ENCODE data around the gene CUX1.

CUX1 gene

GRCh38 chr7:101817471-101818286 lies at the start of gene CUX1:
TSS of gene CUX1 (plus strand) at chr7:101817626. CDS start at chr7:101817640, 14 bp downstream.
- peak within 1 kb of the TSS; percentile 84 for H3K4me3 Mint-ChIP-seq
- H3K27me3 Mint-ChIP-seq (ENCODE audit: low read depth, poor library complexity), result peaks cover 4% of the 10 kb centered on the region
- H3K27ac Mint-ChIP-seq, result no peak within 1 kb of the TSS
- H3K9me3 Mint-ChIP-seq, result no peaks in the 10 kb centered on the region
- peaks cover 6% of the 10 kb centered on the region for H3K36me3 Mint-ChIP-seq (ENCODE audit: low read depth)
- H3K4me1 Mint-ChIP-seq, result peaks cover 63% of the 10 kb centered on the region
- TF ChIP-seq, protein P1, sequence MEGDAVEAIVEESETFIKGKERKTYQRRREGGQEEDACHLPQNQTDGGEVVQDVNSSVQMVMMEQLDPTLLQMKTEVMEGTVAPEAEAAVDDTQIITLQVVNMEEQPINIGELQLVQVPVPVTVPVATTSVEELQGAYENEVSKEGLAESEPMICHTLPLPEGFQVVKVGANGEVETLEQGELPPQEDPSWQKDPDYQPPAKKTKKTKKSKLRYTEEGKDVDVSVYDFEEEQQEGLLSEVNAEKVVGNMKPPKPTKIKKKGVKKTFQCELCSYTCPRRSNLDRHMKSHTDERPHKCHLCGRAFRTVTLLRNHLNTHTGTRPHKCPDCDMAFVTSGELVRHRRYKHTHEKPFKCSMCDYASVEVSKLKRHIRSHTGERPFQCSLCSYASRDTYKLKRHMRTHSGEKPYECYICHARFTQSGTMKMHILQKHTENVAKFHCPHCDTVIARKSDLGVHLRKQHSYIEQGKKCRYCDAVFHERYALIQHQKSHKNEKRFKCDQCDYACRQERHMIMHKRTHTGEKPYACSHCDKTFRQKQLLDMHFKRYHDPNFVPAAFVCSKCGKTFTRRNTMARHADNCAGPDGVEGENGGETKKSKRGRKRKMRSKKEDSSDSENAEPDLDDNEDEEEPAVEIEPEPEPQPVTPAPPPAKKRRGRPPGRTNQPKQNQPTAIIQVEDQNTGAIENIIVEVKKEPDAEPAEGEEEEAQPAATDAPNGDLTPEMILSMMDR (IDR thresholded peaks at IDR 0.05), result no peak
- peak; percentile 40 for DNase-seq

GRCh38 chr7:101768280-101768679 lies 49.1 kb upstream of the CUX1 start:
- Mint-ChIP-seq H3K27ac (peak overlapping the region; percentile 68), H3K27me3 (ENCODE audit: low read depth, poor library complexity) (peaks cover 23% of the 10 kb centered on the region), H3K36me3 (ENCODE audit: low read depth) (no peaks in the 10 kb centered on the region), H3K9me3 (no peaks in the 10 kb centered on the region), H3K4me1 (peaks cover 26% of the 10 kb centered on the region), H3K4me3 (no peak overlapping the region)
- no peak for DNase-seq
- TF ChIP-seq, protein P1 (IDR thresholded peaks at IDR 0.05), result no peak

DNA sequence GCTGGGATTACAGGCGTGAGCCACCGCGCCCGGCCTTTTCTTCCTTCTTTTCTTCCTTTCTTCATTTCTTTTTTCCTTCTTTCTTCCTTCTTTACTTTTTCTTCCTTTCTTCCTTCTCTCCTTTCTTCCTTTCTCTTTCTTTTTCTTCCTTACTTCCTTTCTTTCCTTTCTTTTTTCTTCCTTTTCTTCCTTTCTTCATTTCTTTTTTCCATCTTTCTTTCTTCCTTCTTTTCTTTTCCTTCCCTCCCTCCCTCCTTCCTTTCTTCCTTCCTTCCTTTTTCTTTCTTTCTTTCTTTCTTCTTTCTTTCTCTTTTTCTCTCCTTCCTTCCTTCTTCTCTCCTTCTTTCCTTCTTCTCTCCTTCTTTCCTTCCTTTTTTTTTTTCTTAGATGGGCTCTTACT lies 47.0 kb upstream of the CUX1 start:
- H3K27ac Mint-ChIP-seq, result peak overlapping the region; percentile 60
- no peak overlapping the region for H3K4me3 Mint-ChIP-seq
- TF ChIP-seq, protein P1 (IDR thresholded peaks at IDR 0.05), result no peak
- H3K27me3 Mint-ChIP-seq (ENCODE audit: low read depth, poor library complexity), result peaks cover 20% of the 10 kb centered on the region
- no peaks in the 10 kb centered on the region for H3K9me3 Mint-ChIP-seq
- H3K4me1 Mint-ChIP-seq, result peaks cover 26% of the 10 kb centered on the region
- H3K36me3 Mint-ChIP-seq (ENCODE audit: low read depth), result no peaks in the 10 kb centered on the region
- no peak for DNase-seq

DNA sequence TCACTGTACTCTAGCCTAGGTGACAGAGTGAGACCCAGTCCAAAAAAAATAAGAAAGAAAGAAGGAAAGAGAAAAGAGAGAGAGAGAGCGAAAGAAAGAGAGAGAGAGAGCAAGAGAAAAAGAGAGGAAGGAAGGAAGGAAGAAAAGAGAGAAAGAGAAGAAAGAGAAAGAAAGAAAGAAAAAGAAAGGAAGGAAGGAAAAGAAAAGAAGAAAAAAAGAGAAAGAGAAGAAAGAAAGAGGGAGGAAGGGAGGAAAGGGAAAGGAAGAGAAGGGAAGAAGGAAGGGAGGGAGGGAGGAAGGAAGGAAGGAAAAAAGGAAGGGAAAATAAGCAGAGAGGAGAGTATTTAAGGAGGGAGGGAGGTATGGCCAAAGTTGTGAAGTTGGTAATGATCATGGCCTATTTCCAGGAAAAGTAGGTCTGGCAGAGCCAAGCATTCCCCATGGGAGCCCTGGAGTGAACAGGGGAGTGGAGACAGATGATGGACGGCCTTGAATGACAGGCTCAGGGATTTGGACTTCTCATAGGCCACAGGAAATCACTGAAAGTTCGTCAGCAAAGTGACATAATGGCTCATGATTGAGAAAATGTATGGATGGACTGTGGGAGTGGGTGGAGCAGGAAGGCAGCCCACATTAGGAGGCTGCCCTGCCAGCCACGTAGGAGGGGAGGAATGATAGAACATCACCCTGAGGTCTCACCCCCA lies 44.8 kb upstream of the CUX1 start:
- H3K9me3 Mint-ChIP-seq, result no peaks in the 10 kb centered on the region
- TF ChIP-seq, protein P1 (IDR thresholded peaks at IDR 0.05), result no peak
- H3K27me3 Mint-ChIP-seq (ENCODE audit: low read depth, poor library complexity), result peaks cover 24% of the 10 kb centered on the region
- no peak for DNase-seq
- no peak overlapping the region for H3K4me3 Mint-ChIP-seq
- no peaks in the 10 kb centered on the region for H3K36me3 Mint-ChIP-seq (ENCODE audit: low read depth)
- no peak overlapping the region for H3K27ac Mint-ChIP-seq
- H3K4me1 Mint-ChIP-seq, result peaks cover 41% of the 10 kb centered on the region

DNA sequence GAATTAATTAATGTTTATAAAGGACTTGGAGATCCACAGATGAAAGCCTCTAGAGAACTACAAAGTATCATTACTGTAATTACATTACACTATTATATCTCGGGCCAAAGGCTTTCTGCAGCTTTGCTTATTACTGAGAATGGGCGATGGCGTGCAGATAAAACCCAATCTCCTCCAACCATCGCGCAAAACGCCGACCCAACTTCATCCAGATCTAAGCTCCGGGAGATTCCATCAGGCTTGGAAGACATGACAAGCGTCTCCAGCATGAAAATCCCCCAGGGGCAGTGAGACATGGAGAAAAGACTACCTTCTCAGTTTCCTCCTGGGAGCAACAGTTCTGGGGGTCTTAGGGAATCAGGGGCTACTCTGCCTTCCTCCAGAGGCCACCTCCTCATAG lies 42.2 kb upstream of the CUX1 start:
- peaks cover 41% of the 10 kb centered on the region for H3K4me1 Mint-ChIP-seq
- no peak overlapping the region for H3K4me3 Mint-ChIP-seq
- TF ChIP-seq, protein P1 (IDR thresholded peaks at IDR 0.05), result no peak
- no peak for DNase-seq
- H3K27me3 Mint-ChIP-seq (ENCODE audit: low read depth, poor library complexity), result peaks cover 20% of the 10 kb centered on the region
- no peaks in the 10 kb centered on the region for H3K36me3 Mint-ChIP-seq (ENCODE audit: low read depth)
- no peak overlapping the region for H3K27ac Mint-ChIP-seq
- no peaks in the 10 kb centered on the region for H3K9me3 Mint-ChIP-seq
